Liver (tissue), 9 donors: ENCODE results near the gene PTPN14. TPM values are rescaled to one million over a fixed set of nuclear protein-coding genes. Genes with fewer than 3 reads are reported as not detected.
"Not testable (repeated sequence)": the region's sequence is repeated elsewhere in the genome, so short reads cannot be mapped to it uniquely, and the experiment has no call there.

Experiments
- DNase-seq: peaks from one replicate; pipeline ENCODE4 v3.0.0-alpha.2; 2017; ENCODE audit warnings: low spot score
- H3K27ac ChIP-seq, 2 donors: one replicate each; pipeline ENCODE4 v1.7.0; 2013; ENCODE audit warnings: inconsistent platforms in 2 of 2, low read length in 2 of 2, control low read depth in 1 of 2, low read depth in 1 of 2, mild to moderate bottlenecking in 1 of 2
- H3K27me3 ChIP-seq, 4 donors: one replicate each; pipeline versions ENCODE4 v1.6.1 to v1.7.0; 2013; ENCODE audit warnings: low read length in 3 of 4, inconsistent platforms in 1 of 4, mild to moderate bottlenecking in 1 of 4, moderate library complexity in 1 of 4; ENCODE audit not compliant: control insufficient read depth in 4 of 4, insufficient read depth in 4 of 4
- H3K36me3 ChIP-seq, 4 donors: one replicate each; pipeline versions ENCODE4 v1.6.1 to v1.7.0; 2013; ENCODE audit warnings: low read length in 3 of 4, mild to moderate bottlenecking in 3 of 4, low read depth in 1 of 4, moderate library complexity in 1 of 4; ENCODE audit not compliant: control insufficient read depth in 4 of 4, insufficient read depth in 3 of 4
- H3K4me1 ChIP-seq, 4 donors: one replicate each; pipeline versions ENCODE4 v1.6.1 to v1.7.0; 2013; ENCODE audit warnings: low read length in 3 of 4, mild to moderate bottlenecking in 3 of 4, moderate library complexity in 1 of 4; ENCODE audit not compliant: control insufficient read depth in 4 of 4, insufficient read depth in 4 of 4
- H3K4me3 ChIP-seq, 3 donors: one replicate each; pipeline versions ENCODE4 v1.6.1 to v1.7.0; 2013; ENCODE audit warnings: low read length in 3 of 3, control low read depth in 1 of 3, low read depth in 1 of 3, mild to moderate bottlenecking in 1 of 3
- H3K9ac ChIP-seq, 2 donors: one replicate each; pipeline ENCODE4 v1.7.0; 2013; ENCODE audit warnings: low read length in 2 of 2, mild to moderate bottlenecking in 2 of 2, moderate library complexity in 2 of 2, control low read depth in 1 of 2, low read depth in 1 of 2
- H3K9me3 ChIP-seq, 4 donors: one replicate each; pipeline versions ENCODE4 v1.6.1 to v1.7.0; 2013; ENCODE audit warnings: low read length in 3 of 4; ENCODE audit not compliant: control insufficient read depth in 4 of 4
- ATF3 ChIP-seq: IDR thresholded peaks from 2 replicates; pipeline ENCODE4 v1.6.1; 2016; ENCODE audit warnings: antibody characterized with exemption
- CTCF ChIP-seq: fragments of 150-350 bp; IDR thresholded peaks from 2 replicates; pipeline ENCODE4 v1.5.1; 2017; ENCODE audit warnings: improper control_type of control experiment, low read depth, low read length; ENCODE audit not compliant: missing input control
- EGR1 ChIP-seq, 2 donors: IDR thresholded peaks; 2 replicates each; pipeline ENCODE4 v1.6.1; 2016 to 2018; ENCODE audit warnings: antibody characterized with exemption in 2 of 2, low read depth in 2 of 2
- FOXA1 ChIP-seq: IDR thresholded peaks from 2 replicates; pipeline ENCODE4 v1.6.1; 2016; ENCODE audit warnings: antibody characterized with exemption
- FOXA2 ChIP-seq: IDR thresholded peaks from 2 replicates; pipeline ENCODE4 v1.6.1; 2016; ENCODE audit warnings: antibody characterized with exemption
- GABPA ChIP-seq, 2 donors: IDR thresholded peaks in 1 of 2; conservative IDR thresholded peaks in 1 of 2; 2 replicates each; pipeline ENCODE4 v1.6.1; 2016; ENCODE audit warnings: antibody characterized with exemption in 2 of 2, mild to moderate bottlenecking in 1 of 2, moderate library complexity in 1 of 2
- HNF4A ChIP-seq, 2 donors: conservative IDR thresholded peaks; 2 replicates each; pipeline ENCODE4 v1.6.1; 2016; ENCODE audit warnings: antibody characterized with exemption in 2 of 2, mild to moderate bottlenecking in 2 of 2
- HNF4G ChIP-seq: IDR thresholded peaks from 2 replicates; pipeline ENCODE4 v1.6.1; 2016; ENCODE audit warnings: antibody characterized with exemption
- JUND ChIP-seq, 2 donors: IDR thresholded peaks; 2 replicates each; pipeline ENCODE4 v1.6.1; 2016; ENCODE audit warnings: antibody characterized with exemption in 2 of 2
- MAX ChIP-seq: IDR thresholded peaks from 2 replicates; pipeline ENCODE4 v1.6.1; 2016; ENCODE audit warnings: antibody characterized with exemption
- NR2F2 ChIP-seq: IDR thresholded peaks from 2 replicates; pipeline ENCODE4 v1.6.1; 2016; ENCODE audit warnings: antibody characterized with exemption
- RAD21 ChIP-seq, 2 donors: IDR thresholded peaks; 2 replicates each; pipeline ENCODE4 v1.6.1; 2016; ENCODE audit warnings: antibody characterized with exemption in 2 of 2, mild to moderate bottlenecking in 2 of 2
- REST ChIP-seq: IDR thresholded peaks from 2 replicates; pipeline ENCODE4 v1.6.1; 2016; ENCODE audit warnings: antibody characterized with exemption, mild to moderate bottlenecking
- RXRA ChIP-seq, 2 donors: IDR thresholded peaks; 2 replicates each; pipeline ENCODE4 v1.6.1; 2017 to 2018; ENCODE audit warnings: antibody characterized with exemption in 2 of 2, mild to moderate bottlenecking in 1 of 2
- SP1 ChIP-seq: IDR thresholded peaks from 2 replicates; pipeline ENCODE4 v1.6.1; 2018; ENCODE audit warnings: antibody characterized with exemption, mild to moderate bottlenecking
- TAF1 ChIP-seq: conservative IDR thresholded peaks from 2 replicates; pipeline ENCODE4 v1.6.1; 2016; ENCODE audit warnings: antibody characterized with exemption, mild to moderate bottlenecking
- YY1 ChIP-seq: IDR thresholded peaks from 2 replicates; pipeline ENCODE4 v1.6.1; 2016; ENCODE audit warnings: antibody characterized with exemption, mild to moderate bottlenecking
- ZBTB33 ChIP-seq: IDR thresholded peaks from 2 replicates; pipeline ENCODE4 v1.6.1; 2016; ENCODE audit warnings: antibody characterized with exemption
- WGBS: extraction: QIAGEN DNeasy Blood & Tissue Kit; methylation state at CpG from one replicate; pipeline ENCODE4 v1.1.7; 2013; 5-methylcytosine and 5-hydroxymethylcytosine counted together
- polyA plus RNA-seq, 2 donors: library from polyadenylated mRNA; stranded (reverse) in 1 of 2; unstranded in 1 of 2; fragments of 200-250 nt in 1 of 2; fragments of >200 nt in 1 of 2; fragmentation: Nextera tagmentation in 1 of 2; extraction: Ambion mirVana in 1 of 2; gene quantifications; one replicate each; pipeline versions ENCODE4 v1.2.1 to v1.2.3, GENCODE V29; 2013 to 2015
- total RNA-seq, 2 donors: library from RNA; depleted of rRNA; stranded (reverse); fragments of >200 nt; gene quantifications; one replicate each; pipeline ENCODE4 v1.2.3, GENCODE V29; 2014
- donor health status: healthy.
- donor health status: healthy.
- donor health status: healthy.
- donor health status: healthy.
- donor health status: healthy.

Gene PTPN14
- total and polyA plus RNA-seq, 4 donors = 0.54 to 3.2 (median 1.5) TPM

GRCh38 chr1:214510477-214510876 lies 40.9 kb downstream of the PTPN14 start:
- no peak overlapping the region for H3K9ac ChIP-seq
- no peaks in the 10 kb centered on the region for H3K27me3 ChIP-seq
- H3K4me3 ChIP-seq = no peak overlapping the region
- no peak overlapping the region for H3K27ac ChIP-seq
- DNase-seq = no peak
- no peaks in the 10 kb centered on the region for H3K4me1 ChIP-seq
- H3K9me3 ChIP-seq = no peaks in the 10 kb centered on the region
- H3K36me3 ChIP-seq = no peaks in the 10 kb centered on the region
- TF ChIP-seq MAX (no peak), EGR1 (IDR thresholded peaks at IDR 0.05; ENCODE audit: low read depth in 2 of 2) (no peak), FOXA2 (no peak), NR2F2 (no peak), JUND (IDR thresholded peaks at IDR 0.05) (no peak)

GRCh38 chr1:214509622-214510021 lies 41.8 kb downstream of the PTPN14 start:
- not testable (repeated sequence) for H3K36me3 ChIP-seq, DNase-seq, H3K9ac ChIP-seq, H3K27ac ChIP-seq, H3K27me3 ChIP-seq, H3K4me3 ChIP-seq, H3K9me3 ChIP-seq, H3K4me1 ChIP-seq
- WGBS = 93% methylated on average over 3 of the region's 3 CpGs

- no peak for DNase-seq
- H3K9me3 ChIP-seq = no peaks in the 10 kb centered on the region
Observed at GRCh38 chr1:214506972-214507431, 44.4 kb downstream of the PTPN14 start.

More at GRCh38 chr1:214506972-214507431, 44.4 kb downstream of the PTPN14 start:
- 28% methylated on average over 2 of the region's 2 CpGs for WGBS
- no peaks in the 10 kb centered on the region for H3K4me1 ChIP-seq
- no peaks in the 10 kb centered on the region for H3K27me3 ChIP-seq
- H3K36me3 ChIP-seq = no peaks in the 10 kb centered on the region
- TF ChIP-seq JUND (IDR thresholded peaks at IDR 0.05) (no peak), YY1 (no peak), HNF4G (no peak), REST (no peak), CTCF (no peak), ZBTB33 (no peak), RXRA (IDR thresholded peaks at IDR 0.05) (no peak), HNF4A (conservative IDR thresholded peaks at IDR 0.05) (no peak), FOXA1 (no peak), EGR1 (IDR thresholded peaks at IDR 0.05; ENCODE audit: low read depth in 2 of 2) (no peak), NR2F2 (no peak), ATF3 (no peak), MAX (no peak), GABPA (IDR thresholded peaks at IDR 0.05 in 1 of 2, conservative IDR thresholded peaks at IDR 0.05 in 1 of 2) (no peak), FOXA2 (no peak), RAD21 (IDR thresholded peaks at IDR 0.05) (no peak), SP1 (no peak), TAF1 (no peak)
- H3K9ac ChIP-seq = no peak overlapping the region
- H3K4me3 ChIP-seq = no peak overlapping the region
- H3K27ac ChIP-seq = no peak overlapping the region
